ENCODE data around the gene CEP152. TPM values are rescaled to one million over a fixed set of nuclear protein-coding genes. Genes with fewer than 3 reads are reported as not detected.

The CEP152 gene
- 3.4 to 10.5 TPM (median 4.9 TPM) in 5 replicates for total RNA-seq (2022; extraction: Qiagen RNA extraction; ENCODE audit: low read depth)

DNA sequence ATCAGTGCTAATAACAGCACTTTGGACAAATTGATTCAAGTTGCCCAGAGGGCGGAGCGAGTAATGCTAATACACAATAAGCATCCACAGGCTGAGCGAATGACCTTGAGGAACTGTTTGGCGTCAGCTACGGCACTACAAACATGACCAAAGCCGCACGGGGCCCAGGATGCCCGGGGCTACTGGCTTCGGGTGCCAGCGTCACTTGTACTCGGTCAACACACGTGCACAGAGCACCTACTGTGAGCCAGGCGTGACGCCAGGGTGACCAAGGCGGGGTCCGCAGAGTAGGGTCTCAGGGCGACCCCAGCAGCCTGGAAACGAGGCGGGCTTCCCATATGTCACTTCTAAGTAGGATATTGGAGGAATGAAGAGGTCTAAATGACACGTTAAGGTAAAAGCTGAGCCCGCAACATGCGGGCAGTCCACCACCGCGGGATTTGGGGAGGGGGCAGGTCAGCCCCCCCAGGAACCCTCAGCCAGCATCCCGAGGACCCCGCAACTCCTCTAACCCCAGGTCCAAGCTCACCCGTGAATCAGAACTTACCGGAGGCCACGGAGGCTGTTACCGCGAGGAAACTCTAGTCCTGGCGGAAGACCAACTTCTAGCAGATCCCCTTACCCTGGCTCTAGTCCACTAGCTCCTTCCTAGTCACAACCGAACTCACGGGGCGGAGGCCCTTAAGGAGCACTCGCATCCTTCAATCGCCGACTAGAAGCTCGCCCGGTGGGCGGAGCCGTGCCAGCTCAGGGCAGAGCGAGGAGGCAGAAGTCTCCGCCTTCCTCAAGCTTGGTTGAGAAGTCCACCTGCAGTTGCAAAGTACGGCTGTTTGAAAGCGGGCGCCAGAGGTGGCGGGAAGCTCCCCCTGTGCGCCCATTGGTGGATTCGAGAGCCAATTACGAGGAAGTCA is at the start of gene CEP152:
Gene CEP152, minus strand, starts transcription at position 656 of the 911 bp plus-strand sequence. CDS start 5,420 bp downstream, outside the sequence.

Other genes with a start within 250 kb of the CEP152 start
- gene FBN1, start 165.4 kb downstream of the CEP152 start, total RNA-seq (2022; extraction: Qiagen RNA extraction; ENCODE audit: low read depth): 7.4 to 12.3 TPM (median 9.2 TPM) in 5 replicates
- 104 to 131 TPM (median 122 TPM) in 5 replicates for gene EID1, start 67.1 kb upstream of the CEP152 start, total RNA-seq (2022; extraction: Qiagen RNA extraction; ENCODE audit: low read depth)
- gene SHC4, start 152.8 kb upstream of the CEP152 start, total RNA-seq (2022; extraction: Qiagen RNA extraction; ENCODE audit: low read depth): 0.80 to 1.1 TPM (median 1.0 TPM) in 5 replicates
- gene SECISBP2L, start 235.4 kb upstream of the CEP152 start, total RNA-seq (2022; extraction: Qiagen RNA extraction; ENCODE audit: low read depth): 6.2 to 10.4 TPM (median 8.7 TPM) in 5 replicates